IPS DF 6.9 (cell line): ENCODE measurements around the gene HMHB1.
A peak's percentile ranks its signal among the peaks of the same experiment; 100 is the strongest.
"Not testable (repeated sequence)": the region's sequence is repeated elsewhere in the genome, so short reads cannot be mapped to it uniquely, and the experiment has no call there.

Source experiments
- DNase-seq: peaks from one replicate; pipeline ENCODE4 v3.0.0-alpha.2; 2013; ENCODE audit warnings: low read depth, low spot score
- H3K27ac ChIP-seq: one replicate; pipeline ENCODE4 v1.5.1; 2013; ENCODE audit warnings: low read length, control low read depth
- H3K27me3 ChIP-seq: 2 replicates; pipeline ENCODE4 v1.6.1; 2013; ENCODE audit warnings: mild to moderate bottlenecking, low read length; ENCODE audit not compliant: control insufficient read depth, insufficient read depth
- H3K36me3 ChIP-seq: 2 replicates; pipeline ENCODE4 v1.6.1; 2013; ENCODE audit warnings: low read length; ENCODE audit not compliant: control insufficient read depth, insufficient read depth
- H3K4me1 ChIP-seq: 2 replicates; pipeline ENCODE4 v1.6.1; 2013; ENCODE audit warnings: low read length; ENCODE audit not compliant: control insufficient read depth, insufficient read depth
- H3K4me3 ChIP-seq: 2 replicates; pipeline ENCODE4 v1.5.1; 2013; ENCODE audit warnings: mild to moderate bottlenecking, low read length
- H3K9me3 ChIP-seq: 2 replicates; pipeline ENCODE4 v1.6.1; 2013; ENCODE audit warnings: low read length, inconsistent platforms; ENCODE audit not compliant: control insufficient read depth, insufficient read depth
- WGBS: extraction: QIAGEN DNeasy Blood & Tissue Kit; methylation state at CpG from one replicate; pipeline ENCODE4 v1.1.7; 2013; ENCODE audit warnings: mixed read lengths, missing lambda C conversion rate; ENCODE audit not compliant: insufficient read length, insufficient coverage; 5-methylcytosine and 5-hydroxymethylcytosine counted together

Gene HMHB1

DNA sequence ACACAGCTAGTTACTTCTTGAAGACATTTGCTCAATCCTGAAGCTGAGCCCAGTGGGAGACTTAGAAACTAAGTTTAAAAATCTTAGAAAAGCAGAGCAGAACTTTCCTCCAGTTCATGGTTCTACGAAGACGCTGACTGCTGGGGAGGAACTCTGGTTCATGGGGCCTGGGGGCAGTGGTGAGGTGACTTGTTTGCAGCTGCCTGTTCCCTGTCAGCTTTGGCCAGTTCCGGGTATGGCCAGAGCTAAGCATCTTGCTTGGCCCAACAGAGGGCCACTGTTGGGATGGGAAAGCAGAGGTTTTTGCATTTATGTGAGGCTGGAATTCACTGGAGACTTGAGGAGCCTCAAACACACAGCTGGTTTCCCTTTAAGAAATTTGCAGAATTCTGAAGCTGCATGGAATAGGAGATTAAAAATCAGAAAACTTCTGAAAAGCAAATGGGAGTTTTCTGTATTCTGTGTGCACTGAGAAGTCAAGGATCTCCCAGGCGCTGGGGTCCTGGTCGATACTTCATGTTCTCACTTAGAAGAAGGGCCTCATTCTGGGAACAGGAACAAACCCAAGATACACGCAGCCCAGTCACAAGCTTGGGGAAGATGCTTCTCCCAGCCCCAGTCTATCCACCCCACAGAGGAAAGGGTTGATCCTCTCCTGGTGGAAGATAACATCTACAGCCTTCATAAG, 10.6 kb upstream of the HMHB1 start:
- no peaks in the 10 kb centered on the region for H3K36me3 ChIP-seq
- H3K4me3 ChIP-seq, result no peak overlapping the region
- no peak for DNase-seq
- no CpG with 5 or more reads among the region's 6 CpGs for WGBS
- no peak overlapping the region for H3K27ac ChIP-seq
- no peaks in the 10 kb centered on the region for H3K9me3 ChIP-seq
- H3K27me3 ChIP-seq, result no peaks in the 10 kb centered on the region
- no peaks in the 10 kb centered on the region for H3K4me1 ChIP-seq

GRCh38 chr5:143805861-143806260, 6.1 kb upstream of the HMHB1 start:
- H3K27me3 ChIP-seq, result no peaks in the 10 kb centered on the region
- no peak overlapping the region for H3K4me3 ChIP-seq
- H3K4me1 ChIP-seq, result no peaks in the 10 kb centered on the region
- H3K27ac ChIP-seq, result no peak overlapping the region
- no peaks in the 10 kb centered on the region for H3K36me3 ChIP-seq
- no peaks in the 10 kb centered on the region for H3K9me3 ChIP-seq
- no CpG with 5 or more reads among the region's 2 CpGs for WGBS
- DNase-seq, result no peak

DNA sequence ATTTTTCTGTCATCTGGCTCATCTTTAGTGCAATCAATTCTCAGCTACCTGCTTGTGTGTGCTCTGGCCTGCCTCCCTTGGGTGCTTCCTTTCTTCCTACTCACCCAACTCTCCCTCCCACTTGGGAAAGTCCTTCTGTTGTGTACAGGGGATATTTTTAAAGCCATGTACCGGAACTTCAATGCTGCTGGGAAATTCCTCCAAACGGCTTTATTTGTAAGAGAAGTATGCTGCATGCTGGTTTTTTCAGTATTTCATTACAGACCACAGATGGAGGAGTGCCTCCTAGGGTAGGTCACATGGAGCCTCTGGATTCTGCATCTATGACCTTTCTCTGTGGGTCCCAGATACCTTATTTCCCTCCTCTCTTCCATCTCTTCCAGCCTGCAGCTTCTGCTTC, 5.4 kb upstream of the HMHB1 start:
- Histone ChIP-seq H3K4me3 (no peak overlapping the region), H3K9me3 (no peaks in the 10 kb centered on the region), H3K4me1 (no peaks in the 10 kb centered on the region), H3K36me3 (no peaks in the 10 kb centered on the region), H3K27ac (no peak overlapping the region), H3K27me3 (no peaks in the 10 kb centered on the region)
- no peak for DNase-seq
- no CpG with 5 or more reads among the region's 2 CpGs for WGBS

- WGBS, result no CpG with 5 or more reads among the region's 1 CpG
- no peaks in the 10 kb centered on the region for H3K36me3 ChIP-seq
- H3K4me1 ChIP-seq, result no peaks in the 10 kb centered on the region
- no peak overlapping the region for H3K27ac ChIP-seq
- DNase-seq, result no peak
- no peak overlapping the region for H3K4me3 ChIP-seq
- H3K9me3 ChIP-seq, result no peaks in the 10 kb centered on the region
- no peaks in the 10 kb centered on the region for H3K27me3 ChIP-seq
These were observed 4.6 kb upstream of the HMHB1 start for GRCh38 chr5:143807401-143807800.

- no CpG with 5 or more reads among the region's 4 CpGs for WGBS
- not testable (repeated sequence) for H3K27ac ChIP-seq, H3K4me1 ChIP-seq, H3K36me3 ChIP-seq, DNase-seq, H3K9me3 ChIP-seq, H3K4me3 ChIP-seq, H3K27me3 ChIP-seq
These were observed 4.4 kb downstream of the HMHB1 start for GRCh38 chr5:143816370-143816769.

- Histone ChIP-seq H3K36me3 (no peaks in the 10 kb centered on the region), H3K27me3 (no peaks in the 10 kb centered on the region), H3K4me3 (no peak overlapping the region), H3K27ac (no peak overlapping the region), H3K9me3 (no peaks in the 10 kb centered on the region), H3K4me1 (no peaks in the 10 kb centered on the region)
- DNase-seq, result no peak
These were observed 7.8 kb downstream of the HMHB1 start for GRCh38 chr5:143819716-143820115.

- H3K4me1 ChIP-seq, result peaks cover 1% of the 10 kb centered on the region; the same call in 1 of the 2 replicates
- no peaks in the 10 kb centered on the region for H3K36me3 ChIP-seq
- WGBS, result no CpG with 5 or more reads among the region's 2 CpGs
- H3K27ac ChIP-seq, result no peak overlapping the region
- H3K27me3 ChIP-seq, result no peaks in the 10 kb centered on the region
- no peak overlapping the region for H3K4me3 ChIP-seq
- no peak for DNase-seq
- H3K9me3 ChIP-seq, result no peaks in the 10 kb centered on the region
These were observed 8.5 kb downstream of the HMHB1 start for GRCh38 chr5:143820451-143820850.

DNA sequence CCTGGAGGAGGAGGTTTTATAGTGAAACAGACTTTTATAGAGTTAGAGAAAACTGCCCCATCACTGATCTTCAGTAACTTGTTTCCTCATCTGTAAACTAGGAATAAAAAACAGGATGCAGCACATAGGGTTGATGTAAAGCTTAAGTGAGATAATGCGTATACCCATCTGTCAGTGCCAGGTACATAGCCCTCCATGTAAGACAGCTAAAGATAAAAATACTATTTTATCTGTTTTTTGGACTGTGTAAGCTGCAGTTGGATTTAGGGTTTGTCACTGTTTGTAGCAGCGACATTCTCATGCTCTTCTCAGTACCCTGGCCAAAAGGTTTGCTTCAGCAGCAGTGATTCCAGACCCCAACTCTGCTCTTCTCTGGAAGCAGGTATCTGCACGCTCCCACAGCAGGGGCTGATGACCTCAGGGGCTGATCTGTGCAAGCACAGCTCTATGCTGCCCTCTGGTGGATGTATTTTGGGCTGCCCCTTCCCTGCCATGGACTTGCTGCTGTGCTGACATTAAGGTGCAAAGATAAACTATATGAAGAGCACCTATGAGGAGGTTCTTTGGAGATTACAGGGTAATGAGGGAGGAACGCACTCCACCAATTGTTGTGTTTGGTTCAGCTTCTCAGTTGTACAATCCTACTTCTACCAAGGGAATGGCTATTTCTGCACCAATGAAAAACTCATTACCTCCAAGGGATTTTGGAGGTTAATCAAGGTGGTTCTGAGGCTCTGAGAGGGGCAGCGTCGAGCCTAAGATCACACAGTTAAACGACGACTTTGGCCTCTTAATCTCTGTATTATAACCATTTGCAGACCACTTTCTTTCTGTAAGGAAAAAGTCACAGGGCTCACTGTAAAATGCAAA, 13.1 kb downstream of the HMHB1 start:
- Histone ChIP-seq H3K27ac (no peak overlapping the region), H3K9me3 (no peaks in the 10 kb centered on the region), H3K4me1 (peaks cover 1% of the 10 kb centered on the region; the same call in 1 of the 2 replicates), H3K36me3 (no peaks in the 10 kb centered on the region), H3K4me3 (no peak overlapping the region), H3K27me3 (no peaks in the 10 kb centered on the region)
- WGBS, result no CpG with 5 or more reads among the region's 8 CpGs
- DNase-seq, result peak; percentile 72

- Histone ChIP-seq H3K27ac (no peak overlapping the region), H3K9me3 (no peaks in the 10 kb centered on the region), H3K36me3 (no peaks in the 10 kb centered on the region), H3K27me3 (no peaks in the 10 kb centered on the region), H3K4me1 (peaks cover 1% of the 10 kb centered on the region; the same call in 1 of the 2 replicates), H3K4me3 (no peak overlapping the region)
- no CpG with 5 or more reads among the region's 3 CpGs for WGBS
- DNase-seq, result no peak
These were observed 15.0 kb downstream of the HMHB1 start for GRCh38 chr5:143826951-143827444.

GRCh38 chr5:143828710-143829109, 16.7 kb downstream of the HMHB1 start:
- H3K4me1 ChIP-seq, result peaks cover 1% of the 10 kb centered on the region; the same call in 1 of the 2 replicates
- no peaks in the 10 kb centered on the region for H3K27me3 ChIP-seq
- no peak overlapping the region for H3K4me3 ChIP-seq
- no peaks in the 10 kb centered on the region for H3K36me3 ChIP-seq
- no CpG with 5 or more reads among the region's 3 CpGs for WGBS
- DNase-seq, result no peak
- H3K9me3 ChIP-seq, result no peaks in the 10 kb centered on the region
- no peak overlapping the region for H3K27ac ChIP-seq
